Neural cell (in vitro differentiated cells): ENCODE measurements around the gene MAD1L1. TPM values are rescaled to one million over a fixed set of nuclear protein-coding genes. Genes with fewer than 3 reads are reported as not detected.

Source experiments
- H2AFZ ChIP-seq: fragments of 200-600, 300-800 bp; sonication (generic), shearing (Covaris generic); 2 replicates; pipeline ENCODE4 v1.6.0; 2014; ENCODE audit warnings: low read depth, mild to moderate bottlenecking, antibody characterized with exemption, low read length, moderate library complexity
- H3F3A ChIP-seq: fragments of 200-600 bp; shearing (Covaris generic); 2 replicates; pipeline ENCODE4 v1.6.1; 2016; ENCODE audit warnings: mild to moderate bottlenecking, moderate library complexity, mixed read lengths, antibody characterized with exemption, low read length; ENCODE audit not compliant: insufficient read depth, poor library complexity, severe bottlenecking
- H3K27ac ChIP-seq: fragments of 200-600, 300-800 bp; sonication (generic), shearing (Covaris generic); 2 replicates; pipeline ENCODE4 v1.5.1; 2014; ENCODE audit warnings: mild to moderate bottlenecking, low read length, moderate library complexity
- H3K27me3 ChIP-seq: fragments of 300-800, 200-600 bp; sonication (generic), shearing (Covaris generic); 2 replicates; pipeline ENCODE4 v1.6.0; 2014; ENCODE audit warnings: mild to moderate bottlenecking, low read depth, low read length, moderate library complexity; ENCODE audit not compliant: insufficient read depth
- H3K36me3 ChIP-seq: fragments of 300-800, 200-600 bp; sonication (generic), shearing (Covaris generic); 2 replicates; pipeline ENCODE4 v1.5.1; 2014; ENCODE audit warnings: mild to moderate bottlenecking, antibody characterized with exemption, low read length, moderate library complexity; ENCODE audit not compliant: insufficient read depth
- H3K4me2 ChIP-seq: fragments of 300-800, 200-600 bp; sonication (generic), shearing (Covaris generic); 2 replicates; pipeline ENCODE4 v1.6.0; 2014; ENCODE audit warnings: mild to moderate bottlenecking, low read length
- H3K4me3 ChIP-seq: fragments of 300-800, 200-600 bp; sonication (generic), shearing (Covaris generic); 2 replicates; pipeline ENCODE4 v1.5.1; 2014; ENCODE audit warnings: mild to moderate bottlenecking, low read length, moderate library complexity
- H3K79me2 ChIP-seq: fragments of 200-600 bp; shearing (Covaris generic); replicated peaks from 2 replicates; pipeline ENCODE4 v1.6.0; 2014; ENCODE audit warnings: mild to moderate bottlenecking, low read length, moderate library complexity; ENCODE audit not compliant: insufficient read depth
- H3K9ac ChIP-seq: fragments of 300-800, 200-600 bp; sonication (generic), shearing (Covaris generic); 2 replicates; pipeline ENCODE4 v1.6.1; 2016; ENCODE audit warnings: mild to moderate bottlenecking, low read length, mixed read lengths
- H3K9me2 ChIP-seq: fragments of 200-600 bp; shearing (Covaris generic); 2 replicates; pipeline ENCODE4 v1.6.1; 2016; ENCODE audit warnings: mild to moderate bottlenecking, low read length, mixed read lengths; ENCODE audit not compliant: insufficient read depth
- H3K9me3 ChIP-seq: fragments of 200-600, 300-800 bp; sonication (generic), shearing (Covaris generic); 2 replicates; pipeline ENCODE4 v1.6.1; 2016; ENCODE audit warnings: mild to moderate bottlenecking, mixed run types, low read length, moderate library complexity, mixed read lengths
- H4K20me1 ChIP-seq: fragments of 200-600 bp; shearing (Covaris generic); 2 replicates; pipeline ENCODE4 v1.6.1; 2016; ENCODE audit warnings: mild to moderate bottlenecking, mixed run types; ENCODE audit not compliant: insufficient read depth
- EP300 ChIP-seq: fragments of 450-650 bp; conservative IDR thresholded peaks from 2 replicates; pipeline ENCODE4 v1.6.1; 2014; ENCODE audit warnings: antibody characterized with exemption, mild to moderate bottlenecking, moderate library complexity; ENCODE audit not compliant: poor library complexity, severe bottlenecking
- EZH2 ChIP-seq: fragments of 200-600, 300-800 bp; shearing (Covaris generic), sonication (generic); IDR thresholded peaks from 2 replicates; pipeline ENCODE4 v1.6.1; 2014; ENCODE audit warnings: antibody characterized with exemption, low read length, borderline replicate concordance, mild to moderate bottlenecking; ENCODE audit not compliant: insufficient read depth, poor library complexity, severe bottlenecking
- MXI1 ChIP-seq: fragments of 450-650 bp; conservative IDR thresholded peaks from 2 replicates; pipeline ENCODE4 v1.6.1; 2014; ENCODE audit warnings: antibody characterized with exemption, mild to moderate bottlenecking; ENCODE audit not compliant: poor library complexity, severe bottlenecking
- POLR2AphosphoS5 ChIP-seq: IDR thresholded peaks from 2 replicates; pipeline ENCODE4 v1.6.1; 2012
- RAD21 ChIP-seq: fragments of 450-650 bp; conservative IDR thresholded peaks from 2 replicates; pipeline ENCODE4 v1.6.1; 2014; ENCODE audit warnings: antibody characterized with exemption, mild to moderate bottlenecking, moderate library complexity
- SMC3 ChIP-seq: fragments of 450-650 bp; conservative IDR thresholded peaks from 2 replicates; pipeline ENCODE4 v1.6.1; 2014; ENCODE audit warnings: antibody characterized with exemption, mild to moderate bottlenecking, moderate library complexity; ENCODE audit not compliant: poor library complexity
- TAF1 ChIP-seq: IDR thresholded peaks from 2 replicates; pipeline ENCODE4 v1.6.1; 2012; ENCODE audit warnings: low read depth
- polyA plus RNA-seq: library from polyadenylated mRNA; depleted of rRNA; stranded (reverse); fragments of >200 nt; gene quantifications from 2 replicates; pipeline ENCODE4 v1.2.3, GENCODE V29; 2014
- TF ChIP-seq, protein P1 (sequence below): fragments of 450-650 bp; IDR thresholded peaks from 2 replicates; pipeline ENCODE4 v1.5.1; 2014; ENCODE audit warnings: antibody characterized with exemption, mild to moderate bottlenecking, moderate library complexity; ENCODE audit not compliant: poor library complexity, severe bottlenecking
- TF ChIP-seq, protein P2 (sequence below): IDR thresholded peaks from 2 replicates; pipeline ENCODE4 v1.6.1; 2012; ENCODE audit warnings: borderline replicate concordance

MAD1L1 gene
- polyA plus RNA-seq, 1 donor from 2014 or later = 31.4 TPM

DNA sequence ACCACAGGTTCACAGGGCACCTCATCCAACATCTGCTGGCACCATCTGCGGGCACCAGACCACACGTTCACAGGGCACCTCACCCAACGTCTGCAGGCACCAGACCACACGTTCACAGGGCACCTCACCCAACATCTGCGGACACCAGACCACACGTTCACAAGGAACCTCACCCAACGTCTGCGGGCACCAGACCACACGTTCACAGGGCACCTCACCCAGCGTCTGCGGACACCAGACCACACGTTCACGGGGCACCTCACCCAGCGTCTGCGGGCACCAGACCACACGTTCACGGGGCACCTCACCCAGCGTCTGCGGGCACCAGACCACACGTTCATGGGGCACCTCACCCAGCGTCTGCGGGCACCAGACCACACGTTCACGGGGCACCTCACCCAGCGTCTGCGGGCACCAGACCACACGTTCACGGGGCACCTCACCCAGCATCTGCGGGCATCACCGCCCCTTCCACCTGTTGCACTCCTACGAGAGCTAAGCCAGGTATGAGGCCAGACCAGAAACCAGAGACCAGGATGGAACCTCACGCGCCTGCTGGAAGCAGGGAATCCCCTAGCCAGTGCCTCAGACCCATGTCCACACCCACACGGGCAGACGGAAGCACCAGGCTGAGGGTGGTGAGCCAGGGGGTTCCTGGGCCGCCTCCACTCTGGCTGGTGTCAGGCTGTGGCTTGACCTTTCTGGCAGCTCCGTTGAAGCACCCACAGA lies 182.8 kb downstream of the MAD1L1 start:
- H3K9me2 ChIP-seq = no peaks in the 10 kb centered on the region
- no peaks in the 10 kb centered on the region for H3K79me2 ChIP-seq
- no peaks in the 10 kb centered on the region for H4K20me1 ChIP-seq
- TF ChIP-seq EZH2 (no peak), MXI1 (no peak), POLR2AphosphoS5 (no peak), SMC3 (no peak), EP300 (no peak), TAF1 (no peak)
- TF ChIP-seq, protein P1, sequence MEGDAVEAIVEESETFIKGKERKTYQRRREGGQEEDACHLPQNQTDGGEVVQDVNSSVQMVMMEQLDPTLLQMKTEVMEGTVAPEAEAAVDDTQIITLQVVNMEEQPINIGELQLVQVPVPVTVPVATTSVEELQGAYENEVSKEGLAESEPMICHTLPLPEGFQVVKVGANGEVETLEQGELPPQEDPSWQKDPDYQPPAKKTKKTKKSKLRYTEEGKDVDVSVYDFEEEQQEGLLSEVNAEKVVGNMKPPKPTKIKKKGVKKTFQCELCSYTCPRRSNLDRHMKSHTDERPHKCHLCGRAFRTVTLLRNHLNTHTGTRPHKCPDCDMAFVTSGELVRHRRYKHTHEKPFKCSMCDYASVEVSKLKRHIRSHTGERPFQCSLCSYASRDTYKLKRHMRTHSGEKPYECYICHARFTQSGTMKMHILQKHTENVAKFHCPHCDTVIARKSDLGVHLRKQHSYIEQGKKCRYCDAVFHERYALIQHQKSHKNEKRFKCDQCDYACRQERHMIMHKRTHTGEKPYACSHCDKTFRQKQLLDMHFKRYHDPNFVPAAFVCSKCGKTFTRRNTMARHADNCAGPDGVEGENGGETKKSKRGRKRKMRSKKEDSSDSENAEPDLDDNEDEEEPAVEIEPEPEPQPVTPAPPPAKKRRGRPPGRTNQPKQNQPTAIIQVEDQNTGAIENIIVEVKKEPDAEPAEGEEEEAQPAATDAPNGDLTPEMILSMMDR = no peak
- TF ChIP-seq, protein P2, sequence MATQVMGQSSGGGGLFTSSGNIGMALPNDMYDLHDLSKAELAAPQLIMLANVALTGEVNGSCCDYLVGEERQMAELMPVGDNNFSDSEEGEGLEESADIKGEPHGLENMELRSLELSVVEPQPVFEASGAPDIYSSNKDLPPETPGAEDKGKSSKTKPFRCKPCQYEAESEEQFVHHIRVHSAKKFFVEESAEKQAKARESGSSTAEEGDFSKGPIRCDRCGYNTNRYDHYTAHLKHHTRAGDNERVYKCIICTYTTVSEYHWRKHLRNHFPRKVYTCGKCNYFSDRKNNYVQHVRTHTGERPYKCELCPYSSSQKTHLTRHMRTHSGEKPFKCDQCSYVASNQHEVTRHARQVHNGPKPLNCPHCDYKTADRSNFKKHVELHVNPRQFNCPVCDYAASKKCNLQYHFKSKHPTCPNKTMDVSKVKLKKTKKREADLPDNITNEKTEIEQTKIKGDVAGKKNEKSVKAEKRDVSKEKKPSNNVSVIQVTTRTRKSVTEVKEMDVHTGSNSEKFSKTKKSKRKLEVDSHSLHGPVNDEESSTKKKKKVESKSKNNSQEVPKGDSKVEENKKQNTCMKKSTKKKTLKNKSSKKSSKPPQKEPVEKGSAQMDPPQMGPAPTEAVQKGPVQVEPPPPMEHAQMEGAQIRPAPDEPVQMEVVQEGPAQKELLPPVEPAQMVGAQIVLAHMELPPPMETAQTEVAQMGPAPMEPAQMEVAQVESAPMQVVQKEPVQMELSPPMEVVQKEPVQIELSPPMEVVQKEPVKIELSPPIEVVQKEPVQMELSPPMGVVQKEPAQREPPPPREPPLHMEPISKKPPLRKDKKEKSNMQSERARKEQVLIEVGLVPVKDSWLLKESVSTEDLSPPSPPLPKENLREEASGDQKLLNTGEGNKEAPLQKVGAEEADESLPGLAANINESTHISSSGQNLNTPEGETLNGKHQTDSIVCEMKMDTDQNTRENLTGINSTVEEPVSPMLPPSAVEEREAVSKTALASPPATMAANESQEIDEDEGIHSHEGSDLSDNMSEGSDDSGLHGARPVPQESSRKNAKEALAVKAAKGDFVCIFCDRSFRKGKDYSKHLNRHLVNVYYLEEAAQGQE = no peak
- no peak overlapping the region for H3K4me2 ChIP-seq
- H3K9ac ChIP-seq = no peak overlapping the region
- H3K27me3 ChIP-seq = no peaks in the 10 kb centered on the region
- H3F3A ChIP-seq = no peaks in the 10 kb centered on the region
- no peak overlapping the region for H2AFZ ChIP-seq
- no peak overlapping the region for H3K4me3 ChIP-seq
- no peaks in the 10 kb centered on the region for H3K36me3 ChIP-seq
- no peaks in the 10 kb centered on the region for H3K9me3 ChIP-seq
- no peak overlapping the region for H3K27ac ChIP-seq

DNA sequence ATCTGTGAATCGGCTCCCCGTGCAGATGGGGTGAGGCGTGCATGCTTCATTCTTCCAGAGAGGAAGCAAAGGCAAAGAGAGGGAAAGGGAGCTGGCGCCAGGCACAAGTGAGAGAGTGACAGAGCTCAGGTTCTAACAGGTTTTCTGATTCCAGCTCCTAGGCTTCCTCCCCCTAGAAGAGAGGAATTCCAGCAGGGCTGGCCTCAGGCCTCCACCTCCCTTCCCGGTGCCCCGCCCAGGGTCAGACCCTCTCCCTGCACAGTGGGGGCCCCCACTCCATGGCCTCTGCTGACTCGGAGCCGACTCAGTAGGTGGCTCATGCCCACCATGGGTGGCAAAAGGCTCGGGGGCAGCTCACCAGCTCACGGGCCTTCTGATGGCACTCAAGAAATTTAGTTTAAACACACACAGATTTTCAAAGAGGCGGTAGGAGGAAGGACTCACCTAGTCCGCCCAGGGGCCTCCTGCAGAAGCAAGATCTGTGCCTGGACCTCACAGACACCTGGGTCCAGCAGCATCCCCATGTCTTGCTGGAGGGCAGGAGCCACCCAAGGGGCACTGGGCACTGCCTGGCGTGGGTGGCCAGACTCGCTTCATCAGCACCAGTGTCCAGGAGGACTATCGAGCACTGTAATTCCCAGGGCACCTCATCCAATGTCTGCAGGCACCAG lies 183.5 kb downstream of the MAD1L1 start:
- Histone ChIP-seq H3K27me3 (no peaks in the 10 kb centered on the region), H3K9me3 (no peaks in the 10 kb centered on the region), H3K9ac (no peak overlapping the region), H2AFZ (no peak overlapping the region), H3K9me2 (no peaks in the 10 kb centered on the region), H3K4me2 (no peak overlapping the region), H3F3A (no peaks in the 10 kb centered on the region), H3K27ac (no peak overlapping the region), H4K20me1 (no peaks in the 10 kb centered on the region), H3K4me3 (no peak overlapping the region), H3K36me3 (no peaks in the 10 kb centered on the region), H3K79me2 (no peaks in the 10 kb centered on the region)
- TF ChIP-seq RAD21 = no peak
- no peak for TF ChIP-seq EZH2
- TF ChIP-seq, protein P2 = no peak
- TF ChIP-seq SMC3 = no peak
- no peak for TF ChIP-seq EP300
- no peak for TF ChIP-seq MXI1
- TF ChIP-seq TAF1 = no peak
- no peak for TF ChIP-seq POLR2AphosphoS5
- TF ChIP-seq, protein P1 = no peak
